H1 (cell line): ENCODE data around the gene SERPINB2. TPM values are rescaled to one million over a fixed set of nuclear protein-coding genes. Genes with fewer than 3 reads are reported as not detected.

Experiments used
- CTCF ChIA-PET: fragments of 300-600 bp; sonication (Branson Sonifier 250); formaldehyde crosslinking; loops from one replicate; lab custom pipeline; 2021; ENCODE audit not compliant: partially characterized antibody; lab: Charles Lee
- POLR2A ChIA-PET: fragments of 300-600 bp; sonication (Branson Sonifier 250); formaldehyde crosslinking; loops from one replicate; lab custom pipeline; 2021; ENCODE audit warnings: inconsistent platforms; ENCODE audit not compliant: partially characterized antibody; lab: Charles Lee
- DNase-seq, 2 experiments: peaks; one replicate each; pipeline versions ENCODE4 v3.0.0 to v3.0.0-alpha.2; 2010 to 2022; ENCODE audit warnings: low spot score in 2 of 2, low read depth in 1 of 2, mixed read lengths in 1 of 2
- FAIRE-seq: peaks from 2 replicates; lab custom pipeline; 2011; peaks lifted over from hg19 to GRCh38; lab: Jason Lieb, UNC
- H2AFZ ChIP-seq: 2 replicates; pipeline ENCODE4 v1.8.1; 2012; ENCODE audit warnings: low read length, inconsistent platforms
- H2AK5ac ChIP-seq: 2 replicates; pipeline ENCODE4 v1.6.1; 2013; ENCODE audit warnings: low read depth, low read length
- H2BK120ac ChIP-seq: replicated peaks from 2 replicates; pipeline ENCODE3; 2013; ENCODE audit warnings: low read depth, low read length, inconsistent platforms
- H2BK12ac ChIP-seq: 2 replicates; pipeline ENCODE4 v1.6.1; 2013; ENCODE audit warnings: low read depth, low read length
- H2BK15ac ChIP-seq: 2 replicates; pipeline ENCODE4 v1.6.1; 2013; ENCODE audit warnings: low read length
- H2BK20ac ChIP-seq: 2 replicates; pipeline ENCODE4 v1.6.1; 2013; ENCODE audit warnings: low read length
- H2BK5ac ChIP-seq: 2 replicates; pipeline ENCODE4 v1.6.1; 2013; ENCODE audit warnings: low read depth, low read length
- H3K14ac ChIP-seq: 2 replicates; pipeline ENCODE4 v1.6.1; 2013; ENCODE audit warnings: inconsistent platforms; ENCODE audit not compliant: insufficient read length
- H3K18ac ChIP-seq: 2 replicates; pipeline ENCODE4 v1.6.1; 2013; ENCODE audit warnings: low read length; ENCODE audit errors: extremely low read depth
- H3K23ac ChIP-seq: 2 replicates; pipeline ENCODE4 v1.6.1; 2013; ENCODE audit warnings: inconsistent platforms; ENCODE audit not compliant: insufficient read length
- H3K23me2 ChIP-seq: 2 replicates; pipeline ENCODE4 v1.6.1; 2013; ENCODE audit warnings: low read depth, low read length
- H3K27ac ChIP-seq: 2 replicates; pipeline ENCODE4 v1.6.1; 2011; ENCODE audit warnings: low read depth, low read length, inconsistent platforms
- H3K27me3 ChIP-seq, 4 experiments: replicated peaks in 1 of 4; 1 replicate in 1 of 4; 2 replicates in 3 of 4; pipeline versions ENCODE4 v1.6.1 to v1.8.1; 2011 to 2013; ENCODE audit warnings: low read length in 3 of 4, mild to moderate bottlenecking in 3 of 4, inconsistent platforms in 2 of 4, mixed read lengths in 2 of 4, moderate library complexity in 1 of 4; ENCODE audit not compliant: control insufficient read depth in 3 of 4, insufficient read depth in 3 of 4; ENCODE audit errors: extremely low read depth in 1 of 4
- H3K36me3 ChIP-seq, 4 experiments: 2 replicates each; pipeline versions ENCODE4 v1.6.1 to v1.8.1; 2011 to 2013; ENCODE audit warnings: mild to moderate bottlenecking in 4 of 4, low read length in 3 of 4, moderate library complexity in 2 of 4, control low read depth in 1 of 4, inconsistent platforms in 1 of 4; ENCODE audit not compliant: insufficient read depth in 4 of 4, control insufficient read depth in 2 of 4
- H3K4ac ChIP-seq: replicated peaks from 2 replicates; pipeline ENCODE3; 2013; ENCODE audit warnings: low read length, low read depth, mixed read lengths, inconsistent platforms; ENCODE audit not compliant: insufficient read length
- H3K4me1 ChIP-seq, 4 experiments: replicated peaks in 1 of 4; 1 replicate in 1 of 4; 2 replicates in 3 of 4; pipeline versions ENCODE4 v1.6.1 to v1.8.1; 2011 to 2013; ENCODE audit warnings: low read length in 3 of 4, inconsistent platforms in 2 of 4, mixed read lengths in 1 of 4; ENCODE audit not compliant: insufficient read depth in 4 of 4, control insufficient read depth in 3 of 4
- H3K4me2 ChIP-seq, 2 experiments: 2 replicates each; pipeline versions ENCODE4 v1.6.1 to v1.8.1; 2011 to 2013; ENCODE audit warnings: low read depth in 2 of 2, low read length in 2 of 2, control low read depth in 1 of 2, inconsistent platforms in 1 of 2, mild to moderate bottlenecking in 1 of 2; ENCODE audit not compliant: insufficient read depth in 1 of 2
- H3K4me3 ChIP-seq, 4 experiments: fragments of 200-600, 300-600 bp in 1 of 4; sonication (generic), shearing (Covaris generic), sonication (Bioruptor Twin) in 1 of 4; 2 replicates each; pipeline versions ENCODE4 v1.5.1 to v1.8.1; 2011 to 2016; ENCODE audit warnings: low read length in 4 of 4, low read depth in 3 of 4, control low read depth in 2 of 4, inconsistent platforms in 2 of 4, mild to moderate bottlenecking in 2 of 4, mixed read lengths in 1 of 4, moderate library complexity in 1 of 4; ENCODE audit not compliant: insufficient read depth in 2 of 4; ENCODE audit errors: extremely low read depth in 1 of 4
- H3K56ac ChIP-seq: replicated peaks from 2 replicates; pipeline ENCODE3; 2013; ENCODE audit warnings: low read depth, mild to moderate bottlenecking, mixed read lengths, low read length, inconsistent platforms; ENCODE audit not compliant: insufficient read length
- H3K79me1 ChIP-seq: 2 replicates; pipeline ENCODE4 v1.6.1; 2013; ENCODE audit warnings: low read depth, low read length, control low read depth
- H3K79me2 ChIP-seq, 2 experiments: 2 replicates each; pipeline versions ENCODE4 v1.6.1 to v1.8.1; 2012 to 2013; ENCODE audit warnings: low read length in 2 of 2, mild to moderate bottlenecking in 2 of 2, inconsistent platforms in 1 of 2; ENCODE audit not compliant: insufficient read depth in 2 of 2, control insufficient read depth in 1 of 2
- H3K9ac ChIP-seq, 4 experiments: replicated peaks in 1 of 4; 1 replicate in 1 of 4; 2 replicates in 3 of 4; pipeline versions ENCODE4 v1.6.1 to v1.8.1; 2011 to 2013; ENCODE audit warnings: low read depth in 3 of 4, low read length in 3 of 4, control low read depth in 2 of 4, mild to moderate bottlenecking in 2 of 4, moderate library complexity in 2 of 4, inconsistent platforms in 1 of 4; ENCODE audit errors: extremely low read depth in 1 of 4
- H3K9me3 ChIP-seq, 2 experiments: 2 replicates each; pipeline versions ENCODE4 v1.6.1 to v1.8.1; 2012 to 2013; ENCODE audit warnings: mild to moderate bottlenecking in 2 of 2, moderate library complexity in 2 of 2, control low read depth in 1 of 2, inconsistent platforms in 1 of 2, low read depth in 1 of 2, low read length in 1 of 2, mixed read lengths in 1 of 2; ENCODE audit not compliant: insufficient read depth in 2 of 2
- H4K20me1 ChIP-seq, 2 experiments: replicated peaks in 1 of 2; 2 replicates each; pipeline versions ENCODE3 to v1.8.1; 2011 to 2013; ENCODE audit warnings: inconsistent platforms in 2 of 2, low read length in 2 of 2, mild to moderate bottlenecking in 1 of 2; ENCODE audit not compliant: insufficient read depth in 2 of 2, control insufficient read depth in 1 of 2
- H4K5ac ChIP-seq: 2 replicates; pipeline ENCODE4 v1.6.1; 2013; ENCODE audit warnings: low read length, low read depth, mixed read lengths, inconsistent platforms; ENCODE audit not compliant: insufficient read length
- H4K8ac ChIP-seq: 2 replicates; pipeline ENCODE4 v1.8.0; 2013; ENCODE audit warnings: mild to moderate bottlenecking, moderate library complexity, low read length, inconsistent platforms; ENCODE audit not compliant: insufficient read depth; ENCODE audit errors: extremely low read depth
- H4K91ac ChIP-seq: replicated peaks from 2 replicates; pipeline ENCODE3; 2013; ENCODE audit warnings: low read length, mixed read lengths, inconsistent platforms; ENCODE audit not compliant: insufficient read length
- ASH2L ChIP-seq: fragments of 200-600, 300-600 bp; sonication (generic); IDR thresholded peaks from one replicate; pipeline ENCODE4 v1.7.1; 2017; ENCODE audit warnings: low read length
- CREB1 ChIP-seq: IDR thresholded peaks from 2 replicates; pipeline ENCODE4 v1.6.1; 2012; ENCODE audit warnings: inconsistent platforms
- E2F6 ChIP-seq: IDR thresholded peaks from 2 replicates; pipeline ENCODE4 v1.6.1; 2012; ENCODE audit warnings: inconsistent platforms
- HDAC2 ChIP-seq, 2 experiments: fragments of 300-600 bp in 1 of 2; sonication (generic) in 1 of 2; IDR thresholded peaks; 2 replicates each; pipeline ENCODE4 v1.6.1; 2011 to 2012; ENCODE audit warnings: low read depth in 2 of 2, low read length in 2 of 2, mild to moderate bottlenecking in 2 of 2, moderate library complexity in 2 of 2, borderline replicate concordance in 1 of 2, inconsistent platforms in 1 of 2
- KDM1A ChIP-seq: fragments of 200-600, 300-600 bp; sonication (generic); IDR thresholded peaks from 2 replicates; pipeline ENCODE4 v1.7.1; 2016; ENCODE audit warnings: mild to moderate bottlenecking, low read length, borderline replicate concordance
- PHF8 ChIP-seq: fragments of 200-600 bp; sonication (generic); conservative IDR thresholded peaks from 2 replicates; pipeline ENCODE4 v1.7.1; 2012; ENCODE audit warnings: low read depth, mild to moderate bottlenecking, inconsistent platforms, low read length, moderate library complexity
- RAD21 ChIP-seq, 2 experiments: IDR thresholded peaks in 1 of 2; conservative IDR thresholded peaks in 1 of 2; 2 replicates each; pipeline ENCODE4 v1.6.1; 2011; ENCODE audit warnings: low read depth in 2 of 2, low read length in 2 of 2, improper control_type of control experiment in 1 of 2, inconsistent platforms in 1 of 2, mild to moderate bottlenecking in 1 of 2, moderate library complexity in 1 of 2
- SUZ12 ChIP-seq: fragments of 200-600 bp; sonication (generic); IDR thresholded peaks from 2 replicates; pipeline ENCODE4 v1.6.1; 2012; ENCODE audit warnings: mild to moderate bottlenecking, inconsistent platforms, low read length, moderate library complexity, mixed read lengths
- TAF1 ChIP-seq: IDR thresholded peaks from 2 replicates; pipeline ENCODE4 v1.6.1; 2011; ENCODE audit warnings: mild to moderate bottlenecking, low read depth, low read length
- ZNF274 ChIP-seq: IDR thresholded peaks from 2 replicates; pipeline ENCODE4 v1.7.0; 2012; ENCODE audit warnings: low read length, borderline replicate concordance; ENCODE audit errors: extremely low read depth
- WGBS, 2 experiments: shearing (Covaris generic) in 1 of 2; methylation state at CpG; one replicate each; pipeline versions ENCODE4 v1.1.6 to v1.1.7; 2013 to 2015; ENCODE audit warnings: low lambda C conversion rate in 2 of 2, mixed read lengths in 2 of 2, inconsistent platforms in 1 of 2, low coverage in 1 of 2, missing lambda C conversion rate in 1 of 2; ENCODE audit not compliant: insufficient replicate concordance in 2 of 2, insufficient coverage in 1 of 2, insufficient read length in 1 of 2; ENCODE audit errors: extremely low coverage in 1 of 2, missing lambda C conversion rate in 1 of 2; 5-methylcytosine and 5-hydroxymethylcytosine counted together
- polyA plus RNA-seq, 7 experiments: library from polyadenylated mRNA; depleted of rRNA in 3 of 7; stranded (reverse) in 5 of 7; unstranded in 2 of 7; fragments of >200 nt in 5 of 7; fragments of 200-250 nt in 2 of 7; gene quantifications; 1 replicate in 5 of 7; 2 replicates in 1 of 7; 4 replicates in 1 of 7; pipeline versions ENCODE4 v1.2.1 to v1.2.3, GENCODE V29; 2011 to 2013; ENCODE audit warnings: missing spikeins in 2 of 7, mixed read lengths in 2 of 7
- total RNA-seq: library from RNA; stranded (reverse); fragmentation: NEBNext Ultra II Directional; extraction: Animal tissue kit (Norgen Biotek cat#: 25700); gene quantifications from 2 replicates; pipeline ENCODE4 v1.2.1, GENCODE V29; 2021

SERPINB2 gene
- total and polyA plus RNA-seq, 2 of the 8 experiments (the other 6 are each of a cell fraction or from before 2014, with no cell fraction given): not detected

- no peak overlapping the region for H2AK5ac ChIP-seq
- peak overlapping the region in 1 of 4 experiments; percentile 13; a peak in 2 of 7 replicates for H3K9ac ChIP-seq
- peak overlapping the region; percentile 80 for H4K8ac ChIP-seq
- H3K23me2 ChIP-seq: peaks cover 8% of the 10 kb centered on the region; the same call in 1 of the 2 replicates
- no peak overlapping the region for H3K23ac ChIP-seq
- H4K5ac ChIP-seq: no peak overlapping the region
- no peaks in the 10 kb centered on the region for H3K9me3 ChIP-seq
- no peak overlapping the region for H2BK15ac ChIP-seq
- no peak overlapping the region for H2BK5ac ChIP-seq
- peak overlapping the region; percentile 57 to 89 for H3K4me2 ChIP-seq
- POLR2A ChIA-PET: no interaction called here
- no peak overlapping the region for H3K4ac ChIP-seq
- 4% methylated on average over 29 of the region's 54 CpGs; no CpG with 5 or more reads in 1 of the 2 experiments for WGBS, 2 experiments
- DNase-seq (peak; percentile 70 to 88), FAIRE-seq (no peak)
- H2BK12ac ChIP-seq: no peak overlapping the region
- no peak overlapping the region for H2BK120ac ChIP-seq
- no peak overlapping the region for H3K14ac ChIP-seq
- H3K36me3 ChIP-seq: no peaks in the 10 kb centered on the region
- CTCF ChIA-PET: interaction anchor here (0.6 to 5.5 kb wide), 41 partner anchors 8 to 1410 kb away, joined by 3 to 35 read pairs (median 5); partner anchors contain the start of gene SERPINB10
- H3K18ac ChIP-seq: 0 out of 2 replicates have a peak overlapping the region, but pooled peaks have one; percentile 14
- no peak overlapping the region for H3K56ac ChIP-seq
- no peaks in the 10 kb centered on the region for H3K79me2 ChIP-seq
- H3K4me1 ChIP-seq: 0 out of 7 replicates have a peak, but pooled peaks cover 0 to 3% (median 0%) of the 10 kb centered on the region in 4 experiments
- H4K91ac ChIP-seq: peak overlapping the region; percentile 69
- peaks cover 3 to 19% (median 13%) of the 10 kb centered on the region in 4 experiments for H3K27me3 ChIP-seq
- peak overlapping the region; percentile 41 to 74 (median 56) for H3K4me3 ChIP-seq
- no peak overlapping the region for H3K27ac ChIP-seq
- H2BK20ac ChIP-seq: no peak overlapping the region
- H4K20me1 ChIP-seq: no peaks in the 10 kb centered on the region
- peak overlapping the region; percentile 88 for H2AFZ ChIP-seq
- H3K79me1 ChIP-seq: no peaks in the 10 kb centered on the region
- TF ChIP-seq KDM1A: peak; percentile 12; the same call in 1 of the 2 replicates
- peak; percentile 76 for TF ChIP-seq CREB1
- TF ChIP-seq SUZ12: peak; percentile 20; the same call in 1 of the 2 replicates
- TF ChIP-seq HDAC2 (IDR thresholded peaks at IDR 0.05; ENCODE audit: borderline replicate concordance in 1 of 2, low read depth in 2 of 2, low read length in 2 of 2): peak in 1 of 2 experiments; percentile 65; a peak in 1 of 4 replicates
- TF ChIP-seq E2F6: peak; percentile 93
- TF ChIP-seq TAF1: peak; percentile 43; the same call in 1 of the 2 replicates
- 0 out of 2 replicates have a peak, but pooled peaks have one; percentile 37 for TF ChIP-seq PHF8
- peak; percentile 83 for TF ChIP-seq RAD21 (IDR thresholded peaks at IDR 0.05 in 1 of 2, conservative IDR thresholded peaks at IDR 0.05 in 1 of 2; ENCODE audit: low read depth in 2 of 2, low read length in 2 of 2)
- TF ChIP-seq ASH2L: peak; percentile 76
- no peak for TF ChIP-seq ZNF274
Measured at GRCh38 chr18:63936156-63936931, 48.8 kb downstream of the SERPINB2 start.
